NCI-H1105 treated with DMSO at 0.1 percent for 48 hours (cell line): Measurements from ENCODE around the gene SUPV3L1.
"Not testable (repeated sequence)": the region's sequence is repeated elsewhere in the genome, so short reads cannot be mapped to it uniquely, and the experiment has no call there.

Experiments
- DNase-seq: peaks from one replicate; lab custom pipeline; 2025; lab: John Stamatoyannopoulos, UW

SUPV3L1 gene

DNA sequence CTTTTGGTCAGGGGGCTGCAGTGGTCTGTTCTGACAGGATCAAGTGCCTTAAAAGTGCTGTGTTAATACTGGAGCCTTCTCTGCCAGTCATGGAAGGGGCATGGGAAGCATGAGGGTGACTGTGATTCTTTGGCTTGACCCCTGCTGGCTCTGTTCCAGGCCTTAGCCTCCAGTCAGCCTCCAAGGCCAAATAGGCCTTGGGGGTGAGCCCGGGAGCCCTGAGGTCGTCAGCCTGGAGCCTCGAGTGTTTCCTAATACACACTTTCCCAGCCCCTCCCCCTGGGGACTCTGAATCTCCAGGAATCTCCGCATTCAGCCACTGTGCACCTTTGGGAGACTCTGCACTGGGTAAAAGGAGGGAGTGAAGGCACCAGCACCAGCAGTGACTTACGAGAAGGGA, 50.1 kb downstream of the SUPV3L1 start:
- no peak for DNase-seq

DNA sequence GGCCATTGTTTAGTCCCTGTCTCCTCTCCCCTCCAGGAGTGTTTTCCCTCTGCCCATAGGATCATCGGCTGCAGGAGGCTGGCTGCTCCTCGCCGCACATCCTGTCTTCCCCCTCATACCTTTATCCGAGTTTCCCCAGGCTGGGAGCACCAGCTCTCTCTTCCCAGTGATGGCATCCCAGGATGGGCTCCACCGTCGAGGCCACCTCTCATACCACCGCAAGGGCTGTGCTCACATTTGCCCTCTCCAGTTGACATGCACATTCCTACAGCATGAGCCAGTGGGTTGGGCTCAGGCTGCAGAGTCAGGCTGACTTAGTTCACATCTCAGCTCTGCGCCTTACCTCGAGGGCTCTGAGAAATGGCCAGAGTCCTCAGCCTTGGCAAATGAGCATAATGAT, 52.2 kb downstream of the SUPV3L1 start:
- no peak for DNase-seq

DNA sequence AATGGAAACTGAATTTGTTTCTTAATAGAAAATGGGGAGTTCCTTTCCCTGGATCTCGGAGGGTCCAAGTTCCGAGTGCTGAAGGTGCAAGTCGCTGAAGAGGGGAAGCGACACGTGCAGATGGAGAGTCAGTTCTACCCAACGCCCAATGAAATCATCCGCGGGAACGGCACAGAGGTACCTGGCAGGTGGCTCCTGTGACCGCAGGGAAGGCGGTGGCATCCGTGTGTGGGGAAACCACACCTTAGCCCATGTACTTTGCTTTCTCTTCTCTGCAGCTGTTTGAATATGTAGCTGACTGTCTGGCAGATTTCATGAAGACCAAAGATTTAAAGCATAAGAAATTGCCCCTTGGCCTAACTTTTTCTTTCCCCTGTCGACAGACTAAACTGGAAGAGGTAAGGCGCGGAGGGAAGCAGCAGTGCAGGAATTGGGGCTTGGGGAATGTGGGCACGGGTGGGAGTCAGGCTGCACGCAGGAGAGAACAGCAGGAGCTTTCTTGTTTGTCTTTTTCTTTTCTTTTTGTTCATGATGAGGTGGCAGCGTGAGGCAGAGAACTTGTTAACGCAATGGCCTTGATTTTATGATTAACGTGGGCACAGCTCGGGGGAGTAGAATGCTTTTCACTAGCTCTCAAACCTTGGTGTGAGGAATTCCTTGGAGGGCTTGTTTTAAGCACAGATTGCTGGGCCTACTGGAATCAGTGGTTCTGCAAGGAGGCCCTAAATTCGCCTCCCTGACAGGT, 52.9 kb downstream of the SUPV3L1 start:
- no peak for DNase-seq

DNA sequence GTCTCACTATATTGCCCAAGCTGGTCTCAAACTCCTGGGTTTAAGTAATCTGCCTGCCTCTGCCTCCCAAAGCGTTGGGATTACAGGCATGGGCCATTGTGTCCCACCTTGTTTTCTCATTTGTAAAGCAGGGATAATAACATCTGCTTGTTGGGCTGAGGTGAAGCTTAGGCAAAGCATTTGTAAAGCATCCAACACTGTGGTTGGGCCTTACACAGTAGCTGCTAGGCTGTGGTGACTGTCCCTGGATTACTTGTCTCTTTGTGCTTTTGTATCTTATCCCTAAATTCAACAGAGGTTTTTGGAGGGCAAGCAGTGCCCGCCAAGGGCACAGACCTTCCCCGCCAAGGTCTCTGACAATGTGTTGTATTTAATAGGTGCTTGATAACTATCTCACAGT, 54.4 kb downstream of the SUPV3L1 start:
- no peak for DNase-seq

DNA sequence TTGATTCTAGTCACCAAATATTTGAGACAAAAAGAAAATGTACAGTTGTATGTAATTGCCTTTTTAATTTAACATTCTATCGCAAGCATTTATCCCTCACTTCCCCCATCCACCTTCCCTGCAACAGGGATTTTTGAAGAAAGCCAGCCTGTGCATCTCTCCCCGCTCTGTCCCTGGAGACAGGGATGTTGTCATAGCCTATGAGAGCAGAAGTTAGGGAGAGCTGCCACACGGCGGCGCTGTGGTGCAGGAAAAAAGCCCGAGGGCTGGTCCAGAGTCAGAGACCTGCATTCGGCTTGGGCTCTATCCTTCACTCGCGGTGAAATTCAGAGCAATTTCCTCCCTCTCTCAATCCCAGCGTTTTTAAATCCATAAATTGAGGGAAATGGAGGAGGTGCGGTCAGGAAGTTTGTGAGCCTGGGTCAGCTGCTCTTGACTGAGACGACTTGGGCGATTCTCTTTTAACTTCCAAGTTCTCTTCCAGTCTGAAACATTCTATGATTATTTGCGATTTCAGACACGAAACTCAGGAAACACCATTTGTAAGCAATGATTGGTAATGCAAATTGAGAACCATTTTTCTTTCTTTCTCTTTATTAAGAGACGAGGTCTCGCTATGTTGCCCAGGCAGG, 57.6 kb downstream of the SUPV3L1 start:
- peak; percentile 65 for DNase-seq

DNA sequence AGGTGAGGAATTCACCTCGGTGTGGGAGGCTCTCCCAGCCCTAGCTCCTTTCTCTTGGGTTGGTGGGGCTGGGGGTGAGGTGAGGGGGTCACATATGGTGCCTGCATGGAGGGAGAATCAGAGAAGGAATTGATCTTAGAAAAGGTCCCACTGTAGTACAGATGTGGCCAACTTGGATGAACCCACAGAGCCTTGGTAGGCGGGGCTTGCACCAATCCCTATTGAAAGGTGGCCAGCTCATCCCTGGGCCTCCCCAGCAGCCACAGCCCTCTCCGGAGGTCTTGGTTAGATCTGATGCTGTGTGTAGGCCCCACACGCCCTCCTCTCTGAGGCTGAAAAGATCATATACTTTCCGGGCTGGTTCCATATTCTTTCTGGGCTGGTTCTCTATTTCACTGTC, 59.1 kb downstream of the SUPV3L1 start:
- DNase-seq: no peak

DNA sequence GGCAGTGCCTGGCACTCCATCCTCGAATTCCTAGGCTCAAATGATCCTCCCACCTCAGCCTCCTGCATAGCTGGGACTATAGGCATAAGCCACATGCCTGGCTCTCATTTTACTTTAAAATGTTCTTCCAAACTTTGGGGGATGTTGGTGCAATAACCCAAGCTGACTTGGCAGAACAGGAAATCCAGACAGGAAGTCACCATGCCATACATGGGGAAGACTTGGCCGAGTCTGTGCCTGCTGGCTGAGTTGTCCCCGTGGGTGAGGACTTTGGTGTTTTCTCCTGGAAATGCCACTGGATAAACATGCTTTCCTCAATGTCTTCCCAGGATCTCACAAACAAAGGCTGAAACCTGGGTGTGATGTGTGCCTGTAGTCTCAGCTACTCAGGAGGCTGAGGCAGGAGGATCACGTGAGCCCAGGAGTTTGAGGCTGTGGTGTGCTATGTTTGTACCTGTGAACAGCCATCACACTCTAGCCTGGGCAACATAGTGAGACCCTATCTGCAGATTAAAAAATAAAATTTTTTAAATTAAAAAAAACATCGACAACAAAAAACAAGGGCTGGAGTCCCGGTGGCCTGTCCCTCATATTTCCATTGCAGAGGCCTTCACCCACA, 59.9 kb downstream of the SUPV3L1 start:
- DNase-seq: no peak

DNA sequence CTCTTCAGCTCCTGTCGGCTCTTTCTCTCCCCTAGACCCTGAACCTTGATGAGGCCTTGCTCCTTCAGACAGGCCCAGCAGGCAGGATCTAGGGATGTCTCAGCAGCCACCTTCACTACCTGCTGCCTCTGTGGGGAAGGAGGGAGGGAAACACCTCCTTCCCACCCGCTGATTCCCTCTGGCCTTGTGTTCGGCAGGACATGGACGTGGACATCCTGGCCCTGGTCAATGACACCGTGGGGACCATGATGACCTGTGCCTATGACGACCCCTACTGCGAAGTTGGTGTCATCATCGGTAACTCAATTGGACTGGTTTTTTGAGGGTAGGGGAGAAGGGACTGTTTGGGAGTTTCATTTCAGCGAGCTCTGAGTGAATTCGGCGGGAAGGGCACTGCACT, 60.4 kb downstream of the SUPV3L1 start:
- no peak for DNase-seq

DNA sequence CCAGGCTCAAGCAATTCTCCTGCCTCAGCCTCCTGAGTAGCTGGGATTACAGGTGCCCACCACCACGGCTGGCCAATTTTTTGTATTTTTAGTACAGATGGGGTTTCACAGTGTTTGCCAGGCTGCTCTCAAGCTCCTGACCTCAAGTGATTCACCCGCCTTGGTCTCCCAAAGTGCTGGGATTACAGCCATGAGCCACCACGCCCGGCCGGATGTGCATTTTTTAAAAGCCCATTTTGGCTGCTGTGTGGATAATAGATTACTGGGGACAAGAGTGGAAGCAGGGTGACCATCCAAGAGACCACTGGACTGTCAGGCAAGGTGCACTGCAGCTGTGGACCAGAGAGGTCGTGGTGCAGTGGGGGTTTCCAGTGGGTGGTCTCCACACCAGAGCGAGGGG, 61.5 kb downstream of the SUPV3L1 start:
- DNase-seq: no peak

DNA sequence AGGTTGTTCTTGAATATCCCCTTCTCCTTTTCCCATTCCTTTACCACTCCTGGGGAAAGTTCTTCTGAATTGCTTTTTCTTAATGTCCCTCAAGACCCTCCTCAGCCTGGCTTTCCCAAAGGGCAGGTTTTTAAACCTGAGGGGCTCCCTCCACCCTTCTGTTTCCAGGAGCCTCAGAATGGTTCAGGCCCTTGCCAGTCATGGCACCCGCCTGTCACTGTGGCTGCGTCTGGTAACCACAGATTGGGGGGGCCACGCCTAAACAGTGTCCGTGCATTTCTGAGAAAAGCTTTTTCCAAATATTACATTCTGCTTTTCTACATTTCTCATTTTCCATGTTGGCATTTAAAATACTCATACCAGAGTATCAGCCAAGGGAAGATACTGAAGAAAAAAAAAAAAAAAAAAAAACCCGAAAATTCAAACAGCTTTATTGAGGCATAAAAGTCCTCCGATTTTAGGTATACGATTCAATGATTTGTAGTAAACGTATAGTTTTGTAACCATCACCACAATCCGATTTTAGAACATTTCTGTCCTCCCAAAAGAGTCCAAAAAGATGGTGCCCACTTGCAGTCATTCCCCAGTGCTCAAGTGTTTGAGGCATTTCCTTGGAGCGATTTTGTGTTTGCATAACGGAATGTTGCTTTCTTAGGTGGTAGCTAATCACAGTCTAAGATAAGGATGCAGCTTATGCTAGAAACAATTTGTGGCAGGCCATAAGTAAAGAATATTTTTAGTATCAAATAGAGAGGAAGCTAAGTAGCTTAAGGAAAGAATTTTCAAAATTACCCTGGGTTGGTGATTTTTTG, 62.2 kb downstream of the SUPV3L1 start:
- DNase-seq: no peak

DNA sequence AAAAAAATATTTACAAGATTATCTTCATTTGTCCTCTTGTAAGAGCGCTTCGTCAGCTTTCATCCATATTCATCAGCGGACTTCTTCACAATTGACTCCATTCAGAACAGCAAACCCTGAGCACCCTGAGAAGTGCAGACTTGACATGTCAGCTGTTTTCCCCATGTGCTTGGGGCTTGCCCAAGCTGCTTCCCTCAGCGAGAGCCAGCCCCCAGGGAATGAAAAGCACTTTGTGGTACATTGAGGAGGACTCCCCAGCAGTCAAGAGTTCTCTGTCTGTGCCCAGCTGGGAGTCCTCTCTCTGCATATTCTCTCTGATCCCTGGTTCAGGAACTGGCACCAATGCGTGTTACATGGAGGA, 62.8 kb downstream of the SUPV3L1 start:
- no peak for DNase-seq

DNA sequence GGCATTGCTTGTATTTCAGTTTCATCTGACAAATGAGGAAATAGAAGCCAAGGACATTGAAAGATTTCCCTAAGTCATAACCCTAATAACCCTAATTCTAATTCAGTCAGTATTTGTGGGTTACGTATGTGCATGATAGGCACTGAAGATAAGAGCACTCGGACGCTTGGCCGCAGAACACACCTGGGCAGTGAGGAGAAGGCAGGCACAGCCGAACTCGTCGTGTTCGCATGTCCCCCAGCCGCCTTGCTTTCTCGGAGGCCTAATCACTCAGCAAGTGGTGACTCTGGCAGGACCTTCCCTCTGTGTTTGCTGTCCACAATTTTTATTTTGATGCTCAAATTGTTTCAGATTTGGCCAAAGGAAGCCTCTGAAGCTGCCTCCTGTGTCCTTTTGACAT, 63.8 kb downstream of the SUPV3L1 start:
- DNase-seq: no peak

DNA sequence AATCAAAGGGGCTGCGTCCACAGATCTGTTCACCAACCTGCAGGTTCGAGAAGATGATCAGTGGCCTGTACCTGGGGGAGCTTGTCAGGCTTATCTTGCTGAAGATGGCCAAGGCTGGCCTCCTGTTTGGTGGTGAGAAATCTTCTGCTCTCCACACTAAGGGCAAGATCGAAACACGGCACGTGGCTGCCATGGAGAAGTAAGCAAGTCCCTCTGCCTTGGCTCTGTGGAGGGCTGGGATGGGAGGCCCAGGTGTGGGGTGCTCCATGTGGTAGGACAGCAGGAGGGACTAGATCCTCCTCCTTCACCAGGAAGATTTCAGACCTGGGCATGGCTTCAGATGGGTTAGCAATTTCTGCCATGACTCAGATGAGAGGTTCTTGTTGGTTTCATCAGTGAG, 66.0 kb downstream of the SUPV3L1 start:
- DNase-seq: no peak

DNA sequence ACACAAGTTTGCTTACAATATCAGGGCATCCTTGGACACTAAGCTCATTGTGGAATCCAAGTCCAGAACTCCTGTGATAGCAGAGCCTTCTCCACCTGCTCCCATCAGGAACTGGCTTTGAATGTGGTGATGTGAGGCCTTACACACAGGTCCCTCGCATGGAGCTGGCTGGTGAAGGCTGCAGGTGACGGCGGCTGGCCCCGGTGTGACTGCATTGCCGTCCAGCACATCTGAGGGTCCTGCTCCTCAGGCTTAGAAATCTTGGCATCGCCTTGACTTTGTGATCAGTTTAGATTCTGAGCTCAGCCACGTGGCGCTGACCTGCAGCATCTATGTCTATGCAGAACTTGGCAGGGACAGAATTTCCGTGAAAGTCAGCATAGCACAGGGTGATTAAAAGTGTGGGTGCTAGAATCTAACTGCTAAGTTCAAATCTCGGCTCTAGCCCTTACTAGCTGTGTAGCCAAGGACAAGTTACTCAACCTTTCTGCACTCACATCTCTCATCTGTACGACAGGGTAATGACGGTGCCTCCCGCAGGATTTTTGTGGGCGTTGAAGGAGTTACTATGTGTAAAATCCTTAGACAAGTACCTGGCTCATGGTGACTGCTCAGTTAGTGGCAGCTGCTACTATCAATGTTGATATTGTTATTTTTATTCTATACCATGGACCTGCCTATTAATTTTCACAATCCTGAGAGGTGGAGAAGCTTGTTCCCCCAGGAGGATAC, 66.7 kb downstream of the SUPV3L1 start:
- no peak for DNase-seq

DNA sequence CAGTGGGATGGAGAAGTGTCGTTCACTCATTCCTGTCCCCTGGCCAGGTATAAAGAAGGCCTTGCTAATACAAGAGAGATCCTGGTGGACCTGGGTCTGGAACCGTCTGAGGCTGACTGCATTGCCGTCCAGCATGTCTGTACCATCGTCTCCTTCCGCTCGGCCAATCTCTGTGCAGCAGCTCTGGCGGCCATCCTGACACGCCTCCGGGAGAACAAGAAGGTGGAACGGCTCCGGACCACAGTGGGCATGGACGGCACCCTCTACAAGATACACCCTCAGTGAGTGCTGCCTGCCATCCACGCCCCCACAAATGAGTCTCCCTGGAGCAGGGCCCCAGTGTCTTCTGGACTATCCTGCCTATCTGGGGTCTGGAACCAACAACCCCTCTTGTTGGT, 67.3 kb downstream of the SUPV3L1 start:
- DNase-seq: no peak

DNA sequence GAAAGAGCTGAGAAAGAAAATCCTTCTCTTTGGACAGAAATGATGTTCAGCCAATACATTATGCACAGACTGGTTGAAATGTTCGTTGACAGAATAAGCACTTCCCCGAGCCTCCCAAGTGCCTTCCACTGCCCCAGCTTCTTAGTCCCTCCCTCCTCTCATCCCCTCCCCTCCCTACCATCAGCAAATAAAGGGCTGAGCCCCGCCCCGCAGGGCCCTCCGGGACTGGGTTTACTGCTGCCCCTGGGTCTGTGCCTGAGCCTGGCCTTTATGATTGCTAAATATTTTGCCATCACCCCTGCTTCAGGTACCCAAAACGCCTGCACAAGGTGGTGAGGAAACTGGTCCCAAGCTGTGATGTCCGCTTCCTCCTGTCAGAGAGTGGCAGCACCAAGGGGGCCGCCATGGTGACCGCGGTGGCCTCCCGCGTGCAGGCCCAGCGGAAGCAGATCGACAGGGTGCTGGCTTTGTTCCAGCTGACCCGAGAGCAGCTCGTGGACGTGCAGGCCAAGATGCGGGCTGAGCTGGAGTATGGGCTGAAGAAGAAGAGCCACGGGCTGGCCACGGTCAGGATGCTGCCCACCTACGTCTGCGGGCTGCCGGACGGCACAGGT, 68.2 kb downstream of the SUPV3L1 start:
- DNase-seq: no peak

DNA sequence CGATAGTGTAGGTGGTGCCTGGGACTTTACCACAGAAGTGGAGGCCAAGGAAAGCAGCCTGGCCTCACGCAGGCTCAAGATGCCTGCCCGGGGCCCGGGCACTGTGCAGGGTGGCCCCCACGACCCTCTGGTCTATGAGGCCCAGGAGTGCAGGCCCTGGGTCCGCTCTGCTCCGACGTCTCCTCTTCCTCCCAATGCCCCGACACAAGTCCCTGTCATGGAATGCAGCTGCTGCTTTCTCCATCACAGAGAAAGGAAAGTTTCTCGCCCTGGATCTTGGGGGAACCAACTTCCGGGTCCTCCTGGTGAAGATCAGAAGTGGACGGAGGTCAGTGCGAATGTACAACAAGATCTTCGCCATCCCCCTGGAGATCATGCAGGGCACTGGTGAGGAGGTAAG, 70.0 kb downstream of the SUPV3L1 start:
- DNase-seq: no peak

DNA sequence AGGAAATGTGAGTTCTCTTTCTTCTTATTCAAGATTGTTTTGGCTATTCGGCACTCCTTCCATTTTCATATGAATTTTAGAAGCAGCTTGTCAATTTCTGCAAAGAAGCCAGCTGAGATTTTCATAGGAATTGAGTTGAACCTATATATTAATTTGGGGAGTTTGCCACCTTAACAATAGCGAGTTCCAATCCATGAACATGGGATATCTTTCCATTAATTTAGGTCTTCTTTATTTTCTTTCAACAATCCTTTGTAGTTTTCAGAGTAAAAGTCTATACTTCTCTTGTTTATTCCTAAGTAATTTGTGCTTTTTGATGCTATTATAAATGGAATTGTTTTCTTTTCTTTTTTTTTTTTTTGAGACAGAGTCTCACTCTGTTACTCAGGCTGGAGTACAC, 71.4 kb downstream of the SUPV3L1 start:
- DNase-seq: not testable (repeated sequence)

DNA sequence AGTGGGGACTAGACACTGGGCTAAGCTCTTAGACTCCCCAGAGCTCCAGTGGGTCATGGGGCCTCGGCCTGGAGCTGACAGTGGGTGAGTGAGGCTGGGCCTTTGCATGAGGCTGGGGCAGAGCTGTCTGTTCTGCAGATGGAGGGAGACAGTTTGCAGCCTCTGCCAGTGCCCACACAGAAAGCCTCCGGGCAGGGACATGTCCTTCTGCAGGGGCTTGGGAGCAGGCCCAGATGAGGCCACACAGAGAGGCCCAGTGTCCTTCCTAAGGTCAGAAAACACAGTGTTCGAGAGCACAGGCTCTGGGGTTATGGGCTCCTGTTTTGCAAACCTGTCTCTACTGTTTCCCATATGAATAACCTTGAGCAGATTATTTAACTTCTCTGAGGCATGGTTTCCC, 73.1 kb downstream of the SUPV3L1 start:
- DNase-seq: no peak

DNA sequence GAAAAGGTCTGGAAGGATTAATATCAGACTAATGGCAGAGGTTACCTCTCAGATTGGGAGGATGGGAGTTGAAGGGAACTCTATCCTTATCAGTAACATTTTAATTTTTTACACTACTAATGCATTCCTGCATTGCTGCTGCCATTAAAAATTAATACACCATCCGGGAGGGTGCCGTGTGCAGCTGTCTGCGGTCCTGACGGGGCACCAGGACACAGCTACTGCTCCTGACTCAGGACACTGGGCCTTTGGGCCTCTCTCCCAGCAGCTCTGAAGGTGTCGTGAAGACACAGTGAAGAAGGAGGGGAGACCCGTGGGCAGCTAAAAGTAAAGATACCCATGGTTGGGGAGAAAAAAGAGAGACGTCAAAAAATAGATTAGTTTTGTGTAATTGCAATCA, 74.8 kb downstream of the SUPV3L1 start:
- DNase-seq: no peak
